GM18867 (cell line): Measurements from ENCODE around the gene ADAM19.
A peak's percentile ranks its signal among the peaks of the same experiment; 100 is the strongest.
"Not testable (repeated sequence)": the region's sequence is repeated elsewhere in the genome, so short reads cannot be mapped to it uniquely, and the experiment has no call there.

Experiments
- ATAC-seq: cut with Tn5 transposase; IDR thresholded peaks from one replicate; pipeline ENCODE4 v1.9.1; 2021; ENCODE audit warnings: mild to moderate bottlenecking, moderate library complexity; ENCODE audit not compliant: unreplicated experiment

The ADAM19 gene

DNA sequence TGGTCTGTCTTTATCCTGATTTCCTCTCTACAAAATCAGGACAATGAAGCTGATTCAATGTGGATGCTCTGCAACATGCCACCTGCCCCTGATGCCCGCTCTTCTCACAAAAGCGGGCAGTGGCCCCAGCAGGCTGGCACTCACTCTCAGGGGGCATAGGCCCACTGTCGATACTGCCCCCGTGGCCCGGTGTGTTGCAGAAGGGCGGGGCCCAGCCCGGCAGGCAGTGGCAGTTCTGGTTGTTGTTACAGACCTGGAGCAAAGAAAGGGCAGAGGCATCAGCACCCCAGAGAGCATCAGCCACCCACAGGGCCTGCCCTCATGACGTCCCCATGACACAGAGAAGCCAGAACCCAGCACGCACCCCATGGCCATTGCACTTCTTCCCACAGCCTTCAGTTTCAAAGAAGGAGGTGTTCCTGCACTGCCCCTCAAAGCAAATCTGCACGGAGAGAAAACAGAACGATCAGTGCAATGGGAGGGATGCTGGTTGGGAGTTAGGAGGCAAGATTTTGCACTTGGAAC, 84.0 kb downstream of the ADAM19 start:
- no peak for ATAC-seq

GRCh38 chr5:157487358-157487757, 88.2 kb downstream of the ADAM19 start:
- ATAC-seq: peak; percentile 34

- ATAC-seq: peak; percentile 59
Observed at GRCh38 chr5:157486861-157487260, 88.7 kb downstream of the ADAM19 start.

GRCh38 chr5:157486221-157486681, 89.3 kb downstream of the ADAM19 start:
- ATAC-seq: peak; percentile 57

- no peak for ATAC-seq
Observed at GRCh38 chr5:157485811-157486210, 89.8 kb downstream of the ADAM19 start.

DNA sequence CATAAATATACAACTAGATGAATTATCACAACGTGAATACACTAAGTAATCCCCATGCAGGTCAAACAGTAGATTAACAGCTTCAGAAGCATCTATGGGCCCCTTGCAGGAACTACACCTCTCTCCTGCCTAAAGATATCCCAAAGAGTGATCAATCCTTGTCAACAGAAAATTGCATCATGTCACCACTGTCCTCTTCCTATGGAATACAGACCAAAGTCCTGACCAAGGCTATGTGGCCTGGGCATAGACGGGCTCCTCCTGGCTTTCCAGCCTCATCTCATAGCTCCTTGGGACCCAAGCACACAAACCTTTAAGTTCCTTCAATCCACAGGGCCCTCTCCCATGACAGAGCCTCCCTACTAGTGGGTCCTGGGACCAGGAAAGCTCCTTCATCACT, 90.2 kb downstream of the ADAM19 start:
- no peak for ATAC-seq

DNA sequence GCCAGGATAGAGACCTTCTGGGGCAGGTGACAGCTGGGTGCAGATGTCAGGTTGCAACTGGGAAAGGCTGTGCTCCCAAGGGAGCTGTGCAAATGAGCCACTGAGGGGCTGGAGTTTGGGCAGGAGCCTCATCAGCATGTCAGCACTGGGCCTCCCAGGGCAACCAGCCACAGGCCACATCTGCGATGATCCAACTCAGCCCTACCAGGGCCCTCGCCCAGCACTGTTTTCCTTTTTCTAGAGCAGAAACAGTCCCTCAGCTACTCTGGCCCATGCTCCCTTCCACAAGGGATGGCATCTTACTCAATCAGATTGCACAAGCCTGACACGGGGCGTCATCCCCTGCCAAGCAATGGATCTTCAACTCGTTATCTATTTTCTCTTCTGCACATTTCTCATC, 90.8 kb downstream of the ADAM19 start:
- ATAC-seq: no peak

- not testable (repeated sequence) for ATAC-seq
Observed at GRCh38 chr5:157482702-157483101, 92.9 kb downstream of the ADAM19 start.

GRCh38 chr5:157481666-157482065, 93.9 kb downstream of the ADAM19 start:
- no peak for ATAC-seq

GRCh38 chr5:157481265-157481664, 94.3 kb downstream of the ADAM19 start:
- ATAC-seq: peak; percentile 40

- ATAC-seq: no peak
Observed at GRCh38 chr5:157479612-157480510, 95.7 kb downstream of the ADAM19 start.

DNA sequence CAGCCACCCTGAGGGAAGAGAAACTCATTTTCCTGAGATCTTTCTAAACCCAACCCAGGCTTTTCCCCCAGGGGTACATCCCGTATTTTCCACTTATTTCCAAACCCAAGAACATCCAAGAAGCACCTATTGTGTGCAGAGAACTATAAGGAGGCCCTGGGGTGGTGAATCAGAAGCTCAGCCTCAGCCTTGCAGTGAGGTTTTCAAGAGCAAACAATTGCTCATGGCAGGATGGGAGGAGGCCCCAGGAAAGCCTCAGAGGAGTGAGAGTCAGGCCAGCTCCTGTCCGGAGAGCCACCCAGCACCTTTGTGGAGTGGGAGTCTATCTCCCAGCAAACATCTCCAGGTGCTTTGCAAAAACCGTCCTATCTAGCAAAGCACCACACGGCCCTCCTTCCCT, 96.4 kb downstream of the ADAM19 start:
- ATAC-seq: no peak

- ATAC-seq: no peak
Observed at GRCh38 chr5:157478726-157479125, 96.8 kb downstream of the ADAM19 start.

DNA sequence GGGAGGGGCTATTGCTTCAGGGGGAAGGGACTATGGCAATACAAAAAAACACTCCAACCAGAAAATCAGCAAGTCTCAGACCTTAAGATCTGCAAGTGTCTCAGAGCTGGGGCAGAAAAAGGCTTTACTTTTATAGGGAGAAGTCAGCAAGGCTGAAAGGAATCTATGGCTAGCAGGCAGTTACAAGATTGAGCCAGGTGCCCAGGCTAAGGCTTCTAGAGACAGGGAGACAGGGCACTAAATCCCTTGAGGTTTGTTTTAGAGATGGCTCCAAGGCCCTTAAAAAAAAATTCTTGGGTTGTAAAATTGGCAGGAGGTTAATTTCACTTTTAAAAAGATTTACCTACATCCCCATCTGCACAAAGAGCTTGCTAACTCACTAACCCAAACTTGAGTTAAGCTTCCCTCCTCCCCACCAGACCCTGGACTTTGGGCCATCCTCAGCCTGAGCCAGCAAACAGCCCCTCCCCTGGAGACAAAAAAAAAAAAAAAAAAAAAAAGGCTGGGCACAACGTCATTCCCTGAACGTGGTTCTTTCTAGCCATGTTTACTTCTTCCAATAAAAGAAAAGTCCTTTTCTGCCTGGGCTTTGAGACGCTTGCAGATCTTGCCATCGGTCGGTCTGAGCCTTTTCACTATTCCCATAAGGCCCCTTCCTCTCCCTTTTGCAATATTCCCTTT, 97.6 kb downstream of the ADAM19 start:
- no peak for ATAC-seq

- peak; percentile 68 for ATAC-seq
Observed at GRCh38 chr5:157476702-157477408, 98.7 kb downstream of the ADAM19 start.

GRCh38 chr5:157475432-157475831, 100.1 kb downstream of the ADAM19 start:
- no peak for ATAC-seq

DNA sequence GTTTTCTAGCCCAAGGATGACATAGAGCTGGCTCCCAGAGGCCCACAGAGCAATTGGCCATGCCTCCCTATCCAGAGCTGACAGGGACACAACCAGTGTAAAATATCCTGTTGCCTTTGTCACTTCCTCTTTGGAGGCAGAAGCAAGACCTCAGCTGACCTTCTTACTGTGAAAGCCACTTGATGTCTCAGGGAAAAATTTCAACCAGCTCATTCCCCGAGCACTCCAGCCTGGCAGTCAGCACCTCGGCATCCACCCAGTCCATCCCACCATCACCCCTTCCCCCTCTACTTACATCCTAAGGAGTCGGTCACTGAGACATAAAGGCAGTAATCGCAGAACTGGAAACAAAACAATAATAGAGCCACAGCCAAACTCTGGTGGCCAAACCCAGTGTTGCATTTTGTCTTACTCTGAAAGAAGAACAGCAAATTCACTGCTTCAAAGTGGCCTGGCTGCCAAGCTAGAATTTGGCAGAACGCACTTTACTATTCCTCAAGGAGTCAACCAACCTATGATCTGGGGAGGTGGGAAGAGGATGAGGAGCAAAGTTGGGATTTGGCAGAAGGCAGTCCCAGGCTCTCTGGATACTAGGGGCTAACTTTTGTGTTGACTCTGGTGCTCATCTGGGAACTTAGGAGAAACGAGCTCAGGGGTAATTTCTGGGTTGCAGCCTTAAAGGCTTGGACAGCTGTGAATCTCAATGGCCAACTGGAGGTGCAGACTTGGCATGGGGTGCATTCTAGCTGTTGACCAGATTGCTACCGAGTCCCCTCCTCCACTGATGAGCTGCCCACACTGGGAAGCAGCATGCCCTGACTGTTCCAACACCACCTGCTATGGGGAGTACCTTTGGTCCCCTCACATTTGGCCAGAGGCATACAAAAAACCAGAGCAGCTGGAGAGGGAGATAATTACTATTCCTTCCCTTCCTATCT, 101.9 kb downstream of the ADAM19 start:
- ATAC-seq: no peak

DNA sequence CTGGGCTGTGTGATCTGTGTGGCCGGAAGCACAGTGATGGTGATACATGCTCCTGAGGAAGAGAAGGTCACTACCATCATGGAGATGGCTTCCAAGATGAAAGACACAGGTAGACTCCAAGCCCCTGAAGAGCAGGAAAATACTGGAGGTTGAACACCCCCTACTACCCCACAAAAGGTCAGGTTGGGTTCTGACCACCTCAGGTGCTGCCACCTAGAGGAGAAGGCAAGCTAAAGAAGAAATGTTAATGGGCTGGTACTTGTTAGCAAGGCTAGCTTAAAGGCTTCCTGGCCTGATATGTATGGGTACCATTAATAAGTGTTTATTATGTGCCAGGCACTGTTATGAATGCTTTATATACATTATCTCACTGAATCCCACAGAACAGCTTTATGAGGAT, 103.9 kb downstream of the ADAM19 start:
- no peak for ATAC-seq

DNA sequence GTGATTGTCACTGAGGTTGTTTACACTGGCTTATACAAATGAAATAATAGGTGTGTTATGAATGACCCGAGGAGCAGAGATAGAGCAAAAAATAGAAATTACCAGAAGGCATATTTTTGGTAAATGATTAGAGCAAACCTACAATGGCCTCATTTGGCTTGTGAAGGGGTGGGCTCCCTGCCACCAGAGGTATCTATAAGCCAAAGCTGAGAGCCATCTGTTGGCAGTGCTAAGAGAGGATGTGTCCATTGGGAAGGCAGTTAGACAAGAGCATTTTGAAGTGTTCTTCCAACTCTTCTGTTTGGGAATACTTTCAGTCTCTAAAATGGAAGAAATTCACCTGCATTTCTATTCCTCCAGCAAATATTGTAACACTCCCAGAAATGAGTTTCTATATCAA, 104.9 kb downstream of the ADAM19 start:
- ATAC-seq: no peak

GRCh38 chr5:157469687-157470086, 105.9 kb downstream of the ADAM19 start:
- ATAC-seq: no peak
